22Rv1 (cell line): ENCODE measurements around the gene PQBP1.

ENCODE experiments used
- ZFX ChIP-seq: fragments of 450-650 bp; IDR thresholded peaks from 2 replicates; pipeline ENCODE4 v1.6.1; 2017; ENCODE audit warnings: antibody characterized with exemption, borderline replicate concordance
- TF ChIP-seq, protein P1 (sequence below): fragments of 450-650 bp; IDR thresholded peaks from 2 replicates; pipeline ENCODE4 v1.5.1; 2017; ENCODE audit warnings: mild to moderate bottlenecking

DNA sequence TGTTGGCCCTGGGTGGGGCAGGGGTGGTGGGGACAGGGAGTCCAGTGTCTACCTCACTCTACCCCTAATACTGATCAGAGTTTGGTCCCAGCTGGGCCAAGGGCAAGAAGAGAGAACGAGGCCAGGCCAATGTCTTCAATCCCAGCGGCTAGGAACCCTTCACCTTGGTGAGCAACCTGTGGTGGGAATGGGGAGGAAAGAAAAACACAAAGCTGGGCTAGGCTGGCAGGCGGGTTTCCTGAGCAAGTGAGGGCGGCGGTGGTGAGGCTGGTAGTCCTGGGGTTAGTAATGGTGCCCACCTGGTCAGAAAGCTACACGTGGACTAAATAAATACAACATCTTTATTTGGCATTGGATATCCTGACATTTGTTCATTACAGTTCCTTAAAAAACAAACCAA lies 5.6 kb downstream of the PQBP1 start:
- TF ChIP-seq, protein P1, sequence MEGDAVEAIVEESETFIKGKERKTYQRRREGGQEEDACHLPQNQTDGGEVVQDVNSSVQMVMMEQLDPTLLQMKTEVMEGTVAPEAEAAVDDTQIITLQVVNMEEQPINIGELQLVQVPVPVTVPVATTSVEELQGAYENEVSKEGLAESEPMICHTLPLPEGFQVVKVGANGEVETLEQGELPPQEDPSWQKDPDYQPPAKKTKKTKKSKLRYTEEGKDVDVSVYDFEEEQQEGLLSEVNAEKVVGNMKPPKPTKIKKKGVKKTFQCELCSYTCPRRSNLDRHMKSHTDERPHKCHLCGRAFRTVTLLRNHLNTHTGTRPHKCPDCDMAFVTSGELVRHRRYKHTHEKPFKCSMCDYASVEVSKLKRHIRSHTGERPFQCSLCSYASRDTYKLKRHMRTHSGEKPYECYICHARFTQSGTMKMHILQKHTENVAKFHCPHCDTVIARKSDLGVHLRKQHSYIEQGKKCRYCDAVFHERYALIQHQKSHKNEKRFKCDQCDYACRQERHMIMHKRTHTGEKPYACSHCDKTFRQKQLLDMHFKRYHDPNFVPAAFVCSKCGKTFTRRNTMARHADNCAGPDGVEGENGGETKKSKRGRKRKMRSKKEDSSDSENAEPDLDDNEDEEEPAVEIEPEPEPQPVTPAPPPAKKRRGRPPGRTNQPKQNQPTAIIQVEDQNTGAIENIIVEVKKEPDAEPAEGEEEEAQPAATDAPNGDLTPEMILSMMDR, result no peak
- TF ChIP-seq ZFX, result no peak
